Heart left ventricle (tissue), 16 donors: ENCODE results near the gene SOX6. TPM values are rescaled to one million over a fixed set of nuclear protein-coding genes. Genes with fewer than 3 reads are reported as not detected.
"Not testable (repeated sequence)": the region's sequence is repeated elsewhere in the genome, so short reads cannot be mapped to it uniquely, and the experiment has no call there.

Experiments
- ATAC-seq, 4 donors: fragments of 200-7000 bp; cut with Tn5 transposase; one replicate each; pipeline ENCODE4 v1.9.1; 2020 to 2022; ENCODE audit warnings: moderate library complexity in 4 of 4, mild to moderate bottlenecking in 3 of 4, moderate number of reproducible peaks in 1 of 4
- DNase-seq, 5 donors: peaks; one replicate each; pipeline ENCODE4 v3.0.0-alpha.2; 2020
- H3K27ac ChIP-seq, 12 donors: fragments of 200-600 bp; sonication (generic) in 4 of 12; one replicate each; pipeline versions ENCODE4 v1.5.0 to v1.8.0; 2016 to 2022; ENCODE audit warnings: mild to moderate bottlenecking in 2 of 12
- H3K27me3 ChIP-seq, 9 donors: fragments of 200-600 bp; sonication (generic) in 2 of 9; one replicate each; pipeline versions ENCODE4 v1.5.1 to v1.8.0; 2016 to 2022; ENCODE audit warnings: mild to moderate bottlenecking in 3 of 9
- H3K36me3 ChIP-seq, 9 donors: fragments of 200-600 bp; sonication (generic) in 2 of 9; one replicate each; pipeline versions ENCODE4 v1.5.0 to v1.8.0; 2018 to 2022; ENCODE audit warnings: mild to moderate bottlenecking in 2 of 9
- H3K4me1 ChIP-seq, 12 donors: fragments of 200-600 bp; sonication (generic) in 4 of 12; one replicate each; pipeline versions ENCODE4 v1.5.0 to v1.8.0; 2016 to 2022; ENCODE audit warnings: mild to moderate bottlenecking in 3 of 12
- H3K4me3 ChIP-seq, 12 donors: fragments of 200-600 bp; sonication (generic) in 4 of 12; one replicate each; pipeline versions ENCODE4 v1.5.0 to v1.8.0; 2017 to 2022; ENCODE audit warnings: mild to moderate bottlenecking in 9 of 12, moderate library complexity in 4 of 12
- H3K9me3 ChIP-seq, 12 donors: fragments of 200-600 bp; sonication (generic) in 4 of 12; one replicate each; pipeline versions ENCODE4 v1.5.0 to v1.8.0; 2016 to 2022; ENCODE audit warnings: mild to moderate bottlenecking in 1 of 12
- CTCF ChIP-seq, 12 donors: fragments of 200-600 bp; sonication (generic) in 4 of 12; IDR thresholded peaks; one replicate each; pipeline versions ENCODE4 v1.5.0 to v1.8.0; 2018 to 2022; ENCODE audit warnings: antibody characterized with exemption in 12 of 12, mild to moderate bottlenecking in 5 of 12
- POLR2A ChIP-seq, 2 donors: fragments of 450-650 bp; IDR thresholded peaks; one replicate each; pipeline ENCODE4 v1.6.1; 2017; ENCODE audit warnings: antibody characterized with exemption in 2 of 2, mild to moderate bottlenecking in 2 of 2, moderate library complexity in 2 of 2
- WGBS, 4 donors: extraction: QIAGEN DNeasy Blood & Tissue Kit in 2 of 4; methylation state at CpG; one replicate each; pipeline versions ENCODE4 v1.1.5 to v1.1.7; 2013 to 2018; 5-methylcytosine and 5-hydroxymethylcytosine counted together
- intact Hi-C, 10 donors: fragments of 100-400 bp; cut with DNase I; formaldehyde crosslinking; loops; one replicate each; pipeline versions ENCODE4 v1.11.1 to v1.14.2; 2022
- polyA plus RNA-seq, 2 donors: library from polyadenylated mRNA; stranded (reverse); fragments of 200-250 nt; gene quantifications; one replicate each; pipeline ENCODE4 v1.2.3, GENCODE V29; 2013
- total RNA-seq, 9 donors: library from RNA; depleted of rRNA in 2 of 9; stranded (reverse); fragments of >200 nt in 2 of 9; fragmentation: NEBNext Ultra II Directional in 3 of 9; extraction: Animal tissue kit (Norgen Biotek cat#: 25700) in 3 of 9; gene quantifications; one replicate each; pipeline versions ENCODE4 v1.1.0 to v1.2.4, GENCODE V29; 2016 to 2023
- donor health status: ischemic (EF 13 %, LVEDD 7.1; RV severe dilation, severe dysfunction).
- donor health status: healthy with polysubstance abuse.
- donor health status: DM: no; HTN: yes; CAD: no.
- donor health status: DM: no; HTN: no; CAD: no.
- donor health status: ischemic (EF 25% LVEDD 6.9; RV normal size, moderate dysfunction).
- donor health status: ischemic (EF 25% LVEDD 5.7; RV mildly dilated, moderate dysfunction).
- donor health status: healthy.
- donor health status: DM: yes; HTN: yes; CAD: no.
- donor health status: ischemic (EF 35%, LVEDD 5.7; RV mildly dilated, moderate dysfunction).
- donor health status: nonischemic (EF 11% LVEDD 7.7; RV severe dilation, severe dysfunction).
- donor health status: DM: yes; HTN: yes; CAD: no.
- donor health status: PGD.
- donor health status: ischemic (EF 29% LVEDD 5.4; RV normal size, mild dysfunction).
- donor health status: nonischemic (EF 23%, LVEDD 6.1; RV moderate dilation, normal function).

SOX6 gene
- total and polyA plus RNA-seq, 11 donors = 1.5 to 39.6 (median 15.6) TPM

GRCh38 chr11:16078936-16079335, 277.4 kb downstream of the SOX6 start:
- Histone ChIP-seq H3K27me3 (no peaks in the 10 kb centered on the region), H3K27ac (no peak overlapping the region), H3K4me3 (no peak overlapping the region), H3K9me3 (peaks cover 0 to 13% (median 0%) of the 10 kb centered on the region in 12 donors), H3K36me3 (no peaks in the 10 kb centered on the region), H3K4me1 (peaks cover 0 to 24% (median 9%) of the 10 kb centered on the region in 12 donors)
- TF ChIP-seq POLR2A (IDR thresholded peaks at IDR 0.05) = no peak
- no peak for TF ChIP-seq CTCF (IDR thresholded peaks at IDR 0.05)
- intact Hi-C loops = no loop called here
- ATAC-seq (no peak), DNase-seq (no peak)
- 91 to 99% (median 96%) methylated on average over 3 of the region's 3 CpGs for WGBS, 4 donors

GRCh38 chr11:16070573-16070972, 285.8 kb downstream of the SOX6 start:
- intact Hi-C loops = no loop called here
- WGBS, 4 donors = 87 to 93% (median 89%) methylated on average over 5 of the region's 5 CpGs
- Histone ChIP-seq H3K4me3 (no peak overlapping the region), H3K27ac (no peak overlapping the region), H3K27me3 (no peaks in the 10 kb centered on the region), H3K9me3 (peaks cover 0 to 11% (median 0%) of the 10 kb centered on the region in 12 donors), H3K4me1 (no peaks in the 10 kb centered on the region), H3K36me3 (no peaks in the 10 kb centered on the region)
- TF ChIP-seq CTCF (IDR thresholded peaks at IDR 0.05) = no peak
- peak in 1 of 4 donors; percentile 13 for ATAC-seq
- DNase-seq = no peak

- intact Hi-C loops = not testable (repeated sequence)
Measured at GRCh38 chr11:16067268-16067667, 289.1 kb downstream of the SOX6 start.

GRCh38 chr11:16059332-16059731, 297.0 kb downstream of the SOX6 start:
- Histone ChIP-seq H3K4me3 (no peak overlapping the region), H3K9me3 (peaks cover 0 to 7% (median 0%) of the 10 kb centered on the region in 12 donors), H3K36me3 (peaks cover 0 to 5% (median 0%) of the 10 kb centered on the region in 9 donors), H3K27me3 (no peaks in the 10 kb centered on the region), H3K4me1 (no peaks in the 10 kb centered on the region), H3K27ac (no peak overlapping the region)
- intact Hi-C loops = no loop called here
- DNase-seq (no peak), ATAC-seq (no peak)
- WGBS, 4 donors = 80 to 82% (median 81%) methylated on average over 1 of the region's 1 CpG
- TF ChIP-seq CTCF (IDR thresholded peaks at IDR 0.05) = no peak
- no peak for TF ChIP-seq POLR2A (IDR thresholded peaks at IDR 0.05)

More at GRCh38 chr11:16067268-16067667, 289.1 kb downstream of the SOX6 start:
- WGBS, 4 donors = 73 to 93% (median 85%) methylated on average over 3 of the region's 3 CpGs
- H3K36me3 ChIP-seq, H3K4me3 ChIP-seq, H3K27me3 ChIP-seq, ATAC-seq, DNase-seq, H3K9me3 ChIP-seq, H3K4me1 ChIP-seq, H3K27ac ChIP-seq: not testable (repeated sequence)

GRCh38 chr11:16058671-16059070, 297.7 kb downstream of the SOX6 start:
- Histone ChIP-seq H3K4me1 (no peaks in the 10 kb centered on the region), H3K4me3 (no peak overlapping the region), H3K27ac (no peak overlapping the region), H3K36me3 (peaks cover 0 to 8% (median 0%) of the 10 kb centered on the region in 9 donors), H3K27me3 (no peaks in the 10 kb centered on the region), H3K9me3 (peaks cover 0 to 7% (median 0%) of the 10 kb centered on the region in 12 donors)
- TF ChIP-seq CTCF (IDR thresholded peaks at IDR 0.05) (no peak), POLR2A (IDR thresholded peaks at IDR 0.05) (no peak)
- intact Hi-C loops = no loop called here
- ATAC-seq (no peak), DNase-seq (no peak)
